ENCODE measurements around the gene ZDHHC8. TPM values are rescaled to one million over a fixed set of nuclear protein-coding genes. Genes with fewer than 3 reads are reported as not detected.

ZDHHC8 gene
- total and polyA plus RNA-seq, 2 experiments from 2014 or later, result 30.3 to 53.4 TPM

DNA sequence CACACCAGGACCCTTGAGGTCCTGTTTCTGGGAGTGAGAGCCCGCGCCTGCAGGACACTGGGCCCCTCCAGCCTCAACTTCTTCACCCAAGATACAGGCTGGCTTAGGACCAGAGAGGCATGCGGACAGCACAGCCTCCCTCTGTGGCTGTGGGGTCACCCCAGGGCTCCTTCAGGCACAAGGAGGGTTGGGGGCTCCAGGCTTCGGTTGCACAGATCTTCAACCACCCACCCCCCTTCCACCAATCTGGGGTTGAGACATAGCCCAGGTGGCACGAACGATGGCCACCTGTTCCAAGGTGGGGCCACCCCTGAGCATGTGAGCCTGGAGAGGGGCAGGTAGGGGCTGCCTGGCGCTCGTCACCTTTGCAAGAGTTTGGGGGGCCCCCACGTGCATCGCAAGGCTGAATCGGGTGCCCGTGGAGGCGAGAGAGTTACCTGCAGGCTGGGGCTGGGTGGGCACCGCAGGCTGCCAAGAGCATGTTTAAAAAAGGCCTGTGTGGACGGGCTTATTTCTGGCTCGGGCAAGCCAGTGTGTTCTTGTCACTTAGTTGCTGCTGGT is 1.2 kb downstream of the ZDHHC8 start:
- Histone ChIP-seq H3K9me3 (ENCODE audit: low read depth) (no peaks in the 10 kb centered on the region), H3K27ac (no peak overlapping the region), H3K4me1 (ENCODE audit: low read depth) (peaks cover 30% of the 10 kb centered on the region), H3K36me3 (peaks cover under 1% of the 10 kb centered on the region), H3K4me3 (peak overlapping the region; percentile 98), H3K27me3 (no peaks in the 10 kb centered on the region)
- DNase-seq (ENCODE audit: low read depth in 1 of 2, low spot score in 1 of 2), result no peak
- TF ChIP-seq, protein P1, sequence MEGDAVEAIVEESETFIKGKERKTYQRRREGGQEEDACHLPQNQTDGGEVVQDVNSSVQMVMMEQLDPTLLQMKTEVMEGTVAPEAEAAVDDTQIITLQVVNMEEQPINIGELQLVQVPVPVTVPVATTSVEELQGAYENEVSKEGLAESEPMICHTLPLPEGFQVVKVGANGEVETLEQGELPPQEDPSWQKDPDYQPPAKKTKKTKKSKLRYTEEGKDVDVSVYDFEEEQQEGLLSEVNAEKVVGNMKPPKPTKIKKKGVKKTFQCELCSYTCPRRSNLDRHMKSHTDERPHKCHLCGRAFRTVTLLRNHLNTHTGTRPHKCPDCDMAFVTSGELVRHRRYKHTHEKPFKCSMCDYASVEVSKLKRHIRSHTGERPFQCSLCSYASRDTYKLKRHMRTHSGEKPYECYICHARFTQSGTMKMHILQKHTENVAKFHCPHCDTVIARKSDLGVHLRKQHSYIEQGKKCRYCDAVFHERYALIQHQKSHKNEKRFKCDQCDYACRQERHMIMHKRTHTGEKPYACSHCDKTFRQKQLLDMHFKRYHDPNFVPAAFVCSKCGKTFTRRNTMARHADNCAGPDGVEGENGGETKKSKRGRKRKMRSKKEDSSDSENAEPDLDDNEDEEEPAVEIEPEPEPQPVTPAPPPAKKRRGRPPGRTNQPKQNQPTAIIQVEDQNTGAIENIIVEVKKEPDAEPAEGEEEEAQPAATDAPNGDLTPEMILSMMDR (IDR thresholded peaks at IDR 0.05; ENCODE audit: low read depth, low read length), result no peak

DNA sequence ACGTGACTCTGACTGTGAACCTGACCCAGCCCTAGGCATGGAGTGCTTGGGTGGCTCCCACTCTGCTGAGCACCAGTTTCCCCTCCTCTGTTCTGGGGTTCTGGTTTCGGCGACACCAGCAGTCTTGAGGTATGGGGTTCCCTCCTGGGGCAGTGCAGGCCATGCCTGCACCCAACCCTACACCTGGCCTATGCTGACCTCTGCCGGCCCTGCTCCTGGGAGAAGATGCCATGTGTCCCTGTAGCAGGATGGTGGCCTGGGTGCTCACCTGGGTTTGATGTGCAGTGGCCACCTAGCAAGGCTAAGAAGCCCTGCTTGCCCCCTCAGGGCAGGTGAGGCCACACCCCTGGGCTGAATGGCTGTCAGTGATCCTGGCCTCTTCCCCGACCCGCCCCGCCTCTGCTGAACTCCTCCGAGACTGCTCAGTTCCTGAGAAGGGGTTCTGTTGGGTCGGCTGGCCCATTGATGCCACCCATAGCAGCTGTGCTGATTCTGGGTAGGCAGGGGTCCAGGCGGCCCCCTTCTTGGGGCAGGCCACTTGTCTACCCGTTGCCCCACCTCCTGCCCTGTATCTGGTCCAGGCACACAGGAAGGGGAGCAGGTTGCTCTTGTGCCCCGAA is 2.4 kb downstream of the ZDHHC8 start:
- H3K9me3 ChIP-seq (ENCODE audit: low read depth), result no peaks in the 10 kb centered on the region
- no peak overlapping the region for H3K27ac ChIP-seq
- TF ChIP-seq, protein P1 (IDR thresholded peaks at IDR 0.05; ENCODE audit: low read depth, low read length), result no peak
- H3K4me1 ChIP-seq (ENCODE audit: low read depth), result peaks cover 41% of the 10 kb centered on the region
- H3K36me3 ChIP-seq, result no peaks in the 10 kb centered on the region
- H3K4me3 ChIP-seq, result no peak overlapping the region
- DNase-seq (ENCODE audit: low read depth in 1 of 2, low spot score in 1 of 2), result no peak
- H3K27me3 ChIP-seq, result no peaks in the 10 kb centered on the region

DNA sequence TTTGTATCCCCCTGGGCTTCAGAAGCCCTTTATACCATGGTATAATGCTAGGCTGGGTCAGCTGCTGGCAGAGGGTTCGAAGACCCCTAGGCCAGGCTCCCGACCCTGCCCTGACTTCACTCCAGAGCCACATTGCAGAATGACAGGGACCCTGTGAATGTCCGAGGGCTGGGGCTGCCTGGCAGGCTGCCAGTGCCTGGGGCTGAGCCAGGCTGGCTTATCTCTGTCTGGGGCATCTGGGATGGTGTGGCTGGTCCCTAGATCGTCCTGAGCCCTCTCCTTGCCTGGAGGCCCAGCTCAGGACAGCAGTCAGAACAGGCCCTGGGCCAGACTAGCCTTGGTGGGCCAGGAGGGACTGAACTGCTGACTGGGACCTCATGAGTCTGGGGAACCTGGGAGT is 3.7 kb downstream of the ZDHHC8 start:
- H3K4me1 ChIP-seq (ENCODE audit: low read depth), result peaks cover 41% of the 10 kb centered on the region
- peak overlapping the region; percentile 39 for H3K27ac ChIP-seq
- no peak overlapping the region for H3K4me3 ChIP-seq
- no peaks in the 10 kb centered on the region for H3K9me3 ChIP-seq (ENCODE audit: low read depth)
- H3K36me3 ChIP-seq, result no peaks in the 10 kb centered on the region
- no peaks in the 10 kb centered on the region for H3K27me3 ChIP-seq
- TF ChIP-seq, protein P1 (IDR thresholded peaks at IDR 0.05; ENCODE audit: low read depth, low read length), result no peak
- peak in 1 of 2 donors; percentile 42 for DNase-seq (ENCODE audit: low read depth in 1 of 2, low spot score in 1 of 2)

DNA sequence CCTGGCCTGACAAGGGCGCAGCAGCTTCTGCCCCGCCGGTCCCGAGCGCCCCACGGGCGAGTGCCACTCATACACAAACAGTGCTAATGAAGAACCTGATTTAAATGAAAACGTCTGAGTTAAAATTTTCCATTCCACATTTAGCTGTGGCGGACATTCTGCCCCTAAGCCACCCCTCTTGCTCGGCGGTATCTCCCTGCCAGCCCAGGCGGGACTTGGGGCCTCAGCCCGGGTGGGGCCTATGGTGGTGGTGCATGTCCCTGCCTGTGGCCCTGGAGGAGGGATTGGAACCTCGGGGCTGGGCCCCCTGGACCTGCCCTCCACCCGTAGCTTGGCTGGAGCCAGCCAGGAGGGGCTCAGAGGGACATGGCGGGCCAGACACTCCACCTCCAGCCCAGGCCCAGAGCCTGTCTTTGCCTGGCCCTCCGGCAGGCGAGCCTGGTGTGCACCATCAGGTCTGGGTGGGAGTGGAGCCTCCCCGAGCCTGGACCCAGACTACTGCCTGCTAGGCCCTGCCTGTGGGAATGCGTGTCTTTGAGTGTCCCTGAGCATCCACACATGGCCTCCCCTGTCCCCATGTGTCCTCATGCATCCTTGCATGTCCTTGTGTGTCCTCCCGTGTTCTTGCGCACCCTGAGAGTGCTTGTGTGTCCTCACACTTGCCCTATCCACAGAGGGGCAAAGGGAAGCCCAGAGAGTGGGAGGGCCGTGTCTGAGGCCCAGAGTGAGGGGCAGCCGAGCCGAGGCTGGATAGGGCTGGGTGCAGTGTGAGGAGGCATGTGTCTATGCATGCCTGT is 4.4 kb downstream of the ZDHHC8 start:
- Histone ChIP-seq H3K27me3 (no peaks in the 10 kb centered on the region), H3K36me3 (no peaks in the 10 kb centered on the region), H3K27ac (peak overlapping the region; percentile 85), H3K4me3 (no peak overlapping the region), H3K9me3 (ENCODE audit: low read depth) (no peaks in the 10 kb centered on the region), H3K4me1 (ENCODE audit: low read depth) (peaks cover 41% of the 10 kb centered on the region)
- TF ChIP-seq, protein P1 (IDR thresholded peaks at IDR 0.05; ENCODE audit: low read depth, low read length), result no peak
- no peak for DNase-seq (ENCODE audit: low read depth in 1 of 2, low spot score in 1 of 2)

DNA sequence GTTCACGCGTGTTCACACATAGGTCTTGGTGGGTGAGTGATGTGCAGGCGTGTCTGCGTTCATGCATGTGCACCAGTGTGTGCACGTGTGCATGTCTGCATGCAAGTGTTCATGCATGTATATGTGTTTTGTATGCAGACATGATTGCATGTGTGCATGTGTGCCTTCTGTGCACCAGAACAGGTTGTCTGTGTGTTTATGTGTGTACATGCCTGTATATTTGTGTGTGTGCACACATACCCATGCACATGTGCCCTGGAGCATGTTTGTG is 4.9 kb downstream of the ZDHHC8 start:
- Histone ChIP-seq H3K27ac (peak overlapping the region; percentile 85), H3K36me3 (no peaks in the 10 kb centered on the region), H3K4me3 (no peak overlapping the region), H3K9me3 (ENCODE audit: low read depth) (no peaks in the 10 kb centered on the region), H3K27me3 (no peaks in the 10 kb centered on the region), H3K4me1 (ENCODE audit: low read depth) (peaks cover 41% of the 10 kb centered on the region)
- TF ChIP-seq, protein P1 (IDR thresholded peaks at IDR 0.05; ENCODE audit: low read depth, low read length), result no peak
- DNase-seq (ENCODE audit: low read depth in 1 of 2, low spot score in 1 of 2), result no peak
